ENCODE measurements around the gene MIP. TPM values are rescaled to one million over a fixed set of nuclear protein-coding genes. Genes with fewer than 3 reads are reported as not detected.
"Not testable (repeated sequence)": the region's sequence is repeated elsewhere in the genome, so short reads cannot be mapped to it uniquely, and the experiment has no call there.

The MIP gene
- total and polyA plus RNA-seq, 3 donors from 2014 or later: 0.63 to 1.2 (median 1.1) TPM

- H3K4me3 ChIP-seq: no peak overlapping the region
- no peaks in the 10 kb centered on the region for H3K4me1 ChIP-seq
- H3K27me3 ChIP-seq: no peaks in the 10 kb centered on the region
- no peak overlapping the region for H3K27ac ChIP-seq
- DNase-seq: no peak
- no peaks in the 10 kb centered on the region for H3K36me3 ChIP-seq (ENCODE audit: low read depth, missing control alignments)
- 61 to 73% methylated on average over 4 to 6 of the region's 6 CpGs for WGBS, 2 donors
- H3K9me3 ChIP-seq: no peaks in the 10 kb centered on the region
- TF ChIP-seq CTCF (IDR thresholded peaks at IDR 0.05) (no peak), POLR2A (IDR thresholded peaks at IDR 0.05) (no peak)
- intact Hi-C loops (cut with DNase I; ENCODE audit: low total_unique reads): no loop called here
Measured at GRCh38 chr12:56411781-56412639, 42.4 kb downstream of the MIP start.

GRCh38 chr12:56410768-56411167, 43.7 kb downstream of the MIP start:
- no peaks in the 10 kb centered on the region for H3K9me3 ChIP-seq
- 95 to 100% methylated on average over 1 to 4 of the region's 4 CpGs for WGBS, 2 donors
- no peaks in the 10 kb centered on the region for H3K36me3 ChIP-seq (ENCODE audit: low read depth, missing control alignments)
- no peak overlapping the region for H3K27ac ChIP-seq
- intact Hi-C loops (cut with DNase I; ENCODE audit: low total_unique reads): no loop called here
- TF ChIP-seq CTCF (IDR thresholded peaks at IDR 0.05) (no peak), POLR2A (IDR thresholded peaks at IDR 0.05) (no peak)
- no peaks in the 10 kb centered on the region for H3K27me3 ChIP-seq
- no peak for DNase-seq
- no peaks in the 10 kb centered on the region for H3K4me1 ChIP-seq
- no peak overlapping the region for H3K4me3 ChIP-seq

- WGBS, 2 donors: 87 to 94% methylated on average over 5 of the region's 5 CpGs
- DNase-seq: no peak
- Histone ChIP-seq H3K27ac (no peak overlapping the region), H3K36me3 (ENCODE audit: low read depth, missing control alignments) (no peaks in the 10 kb centered on the region), H3K27me3 (no peaks in the 10 kb centered on the region), H3K4me3 (no peak overlapping the region), H3K9me3 (no peaks in the 10 kb centered on the region), H3K4me1 (no peaks in the 10 kb centered on the region)
- TF ChIP-seq POLR2A (IDR thresholded peaks at IDR 0.05): no peak
- TF ChIP-seq CTCF (IDR thresholded peaks at IDR 0.05): no peak
- intact Hi-C loops (cut with DNase I; ENCODE audit: low total_unique reads): no loop called here
Measured at GRCh38 chr12:56408799-56409417, 45.5 kb downstream of the MIP start.

GRCh38 chr12:56404227-56404626, 50.2 kb downstream of the MIP start:
- H3K4me3 ChIP-seq; H3K27me3 ChIP-seq; DNase-seq; H3K9me3 ChIP-seq; intact Hi-C loops (cut with DNase I; ENCODE audit: low total_unique reads); H3K4me1 ChIP-seq; H3K36me3 ChIP-seq (ENCODE audit: low read depth, missing control alignments); H3K27ac ChIP-seq: not testable (repeated sequence)
- WGBS, 2 donors: 95% methylated on average over 3 of the region's 3 CpGs

GRCh38 chr12:56401612-56402011, 52.8 kb downstream of the MIP start:
- intact Hi-C loops (cut with DNase I; ENCODE audit: low total_unique reads); H3K36me3 ChIP-seq (ENCODE audit: low read depth, missing control alignments); H3K4me3 ChIP-seq; H3K9me3 ChIP-seq; H3K4me1 ChIP-seq; H3K27me3 ChIP-seq; DNase-seq; H3K27ac ChIP-seq: not testable (repeated sequence)

- intact Hi-C loops (cut with DNase I; ENCODE audit: low total_unique reads); H3K27me3 ChIP-seq: not testable (repeated sequence)
- 77 to 80% methylated on average over 2 of the region's 3 CpGs for WGBS, 2 donors
Measured at GRCh38 chr12:56401125-56401524, 53.3 kb downstream of the MIP start.

More at GRCh38 chr12:56401125-56401524, 53.3 kb downstream of the MIP start:
- H3K4me1 ChIP-seq; H3K9me3 ChIP-seq; DNase-seq; H3K27ac ChIP-seq; H3K36me3 ChIP-seq (ENCODE audit: low read depth, missing control alignments); H3K4me3 ChIP-seq: not testable (repeated sequence)

Other genes starting within 250 kb of the MIP start
- 10 to 100 TPM; 63.7 to 70.2 TPM for gene RNF41, start 232.7 kb downstream of the MIP start, total RNA-seq
- gene RNF41, start 232.7 kb downstream of the MIP start, polyA plus RNA-seq (ENCODE audit: insufficient read depth, low read depth, low replicate concordance): 49.3 TPM
- gene NABP2, start 230.3 kb downstream of the MIP start, total RNA-seq: 10 to 100 TPM; 27.5 to 30.4 TPM
- gene NABP2, start 230.3 kb downstream of the MIP start, polyA plus RNA-seq (ENCODE audit: insufficient read depth, low read depth, low replicate concordance): 40.8 TPM
- under 1 TPM in 1 of 2 donors, not detected in 1; 0.87 TPM for gene SLC39A5, start 224.6 kb downstream of the MIP start, total RNA-seq
- gene SLC39A5, start 224.6 kb downstream of the MIP start, polyA plus RNA-seq (ENCODE audit: insufficient read depth, low read depth, low replicate concordance): 3.9 TPM
- gene ANKRD52, start 196.3 kb downstream of the MIP start, total RNA-seq: 10 to 100 TPM; 26.8 to 32.3 TPM
- gene ANKRD52, start 196.3 kb downstream of the MIP start, polyA plus RNA-seq (ENCODE audit: insufficient read depth, low read depth, low replicate concordance): 20.1 TPM
- gene COQ10A, start 187.7 kb downstream of the MIP start, total RNA-seq: 10 to 100 TPM; 24.2 to 26.9 TPM
- gene COQ10A, start 187.7 kb downstream of the MIP start, polyA plus RNA-seq (ENCODE audit: insufficient read depth, low read depth, low replicate concordance): 10.6 TPM
- 10 to 100 TPM; 67.8 to 70.2 TPM for gene CS, start 154.3 kb downstream of the MIP start, total RNA-seq
- gene CS, start 154.3 kb downstream of the MIP start, polyA plus RNA-seq (ENCODE audit: insufficient read depth, low read depth, low replicate concordance): 63.8 TPM
- 10 to 100 TPM; 62.4 to 63.3 TPM for gene CNPY2, start 138.7 kb downstream of the MIP start, total RNA-seq
- gene CNPY2, start 138.7 kb downstream of the MIP start, polyA plus RNA-seq (ENCODE audit: insufficient read depth, low read depth, low replicate concordance): 82.5 TPM
- 100 to 1,000 TPM; 105 to 155 TPM for gene PAN2, start 120.7 kb downstream of the MIP start, total RNA-seq
- 119 TPM for gene PAN2, start 120.7 kb downstream of the MIP start, polyA plus RNA-seq (ENCODE audit: insufficient read depth, low read depth, low replicate concordance)
- gene IL23A, start 115.8 kb downstream of the MIP start, total RNA-seq: 1 to 10 TPM; 8.1 to 8.4 TPM
- 34.9 TPM for gene IL23A, start 115.8 kb downstream of the MIP start, polyA plus RNA-seq (ENCODE audit: insufficient read depth, low read depth, low replicate concordance)
- 100 to 1,000 TPM; 110 to 122 TPM for gene STAT2, start 94.5 kb downstream of the MIP start, total RNA-seq
- 57.0 TPM for gene STAT2, start 94.5 kb downstream of the MIP start, polyA plus RNA-seq (ENCODE audit: insufficient read depth, low read depth, low replicate concordance)
- gene APOF, start 91.8 kb downstream of the MIP start, total RNA-seq: not detected
- not detected for gene APOF, start 91.8 kb downstream of the MIP start, polyA plus RNA-seq (ENCODE audit: insufficient read depth, low read depth, low replicate concordance)
- gene TIMELESS, start 5.2 kb downstream of the MIP start, total RNA-seq: 10 to 100 TPM; 16.2 to 16.3 TPM
- gene TIMELESS, start 5.2 kb downstream of the MIP start, polyA plus RNA-seq (ENCODE audit: insufficient read depth, low read depth, low replicate concordance): 13.5 TPM
- gene SPRYD4, start 13.9 kb upstream of the MIP start, total RNA-seq: 1 to 10 TPM; 6.8 to 6.9 TPM
- gene SPRYD4, start 13.9 kb upstream of the MIP start, polyA plus RNA-seq (ENCODE audit: insufficient read depth, low read depth, low replicate concordance): 2.6 TPM
- 1 to 10 TPM; 3.8 to 4.7 TPM for gene GLS2, start 33.5 kb upstream of the MIP start, total RNA-seq
- gene GLS2, start 33.5 kb upstream of the MIP start, polyA plus RNA-seq (ENCODE audit: insufficient read depth, low read depth, low replicate concordance): 2.2 TPM
- 10 to 100 TPM; 12.8 TPM for gene RBMS2, start 67.2 kb upstream of the MIP start, total RNA-seq
- 15.8 TPM for gene RBMS2, start 67.2 kb upstream of the MIP start, polyA plus RNA-seq (ENCODE audit: insufficient read depth, low read depth, low replicate concordance)
- gene BAZ2A, start 175.7 kb upstream of the MIP start, total RNA-seq: 100 to 1,000 TPM; 250 to 316 TPM
- gene BAZ2A, start 175.7 kb upstream of the MIP start, polyA plus RNA-seq (ENCODE audit: insufficient read depth, low read depth, low replicate concordance): 134 TPM
- gene ATP5F1B, start 191.3 kb upstream of the MIP start, total RNA-seq: 100 to 1,000 TPM; 342 to 387 TPM
- gene ATP5F1B, start 191.3 kb upstream of the MIP start, polyA plus RNA-seq (ENCODE audit: insufficient read depth, low read depth, low replicate concordance): 666 TPM
- 100 to 1,000 TPM; 102 to 110 TPM for gene PTGES3, start 233.6 kb upstream of the MIP start, total RNA-seq
- 267 TPM for gene PTGES3, start 233.6 kb upstream of the MIP start, polyA plus RNA-seq (ENCODE audit: insufficient read depth, low read depth, low replicate concordance)

Data from testis (tissue), 3 donors.